HFF-Myc (cell line): ENCODE measurements around the gene PADI3.

Source experiments
- DNase-seq: peaks from one replicate; pipeline ENCODE4 v3.0.0-alpha.2; 2011; ENCODE audit warnings: low read depth; ENCODE audit errors: extremely low read depth
- H3K4me3 ChIP-seq: replicated peaks from 2 replicates; pipeline ENCODE4 v1.5.1; 2011; ENCODE audit warnings: low read depth, mild to moderate bottlenecking, control low read depth, low read length
- TF ChIP-seq, protein P1 (sequence below): IDR thresholded peaks from 2 replicates; pipeline ENCODE4 v1.5.1; 2012; ENCODE audit warnings: mild to moderate bottlenecking, low read depth, low read length, control low read depth; ENCODE audit errors: missing control alignments

The PADI3 gene

GRCh38 chr1:17215545-17215890 is 33.4 kb upstream of the PADI3 start:
- TF ChIP-seq, protein P1, sequence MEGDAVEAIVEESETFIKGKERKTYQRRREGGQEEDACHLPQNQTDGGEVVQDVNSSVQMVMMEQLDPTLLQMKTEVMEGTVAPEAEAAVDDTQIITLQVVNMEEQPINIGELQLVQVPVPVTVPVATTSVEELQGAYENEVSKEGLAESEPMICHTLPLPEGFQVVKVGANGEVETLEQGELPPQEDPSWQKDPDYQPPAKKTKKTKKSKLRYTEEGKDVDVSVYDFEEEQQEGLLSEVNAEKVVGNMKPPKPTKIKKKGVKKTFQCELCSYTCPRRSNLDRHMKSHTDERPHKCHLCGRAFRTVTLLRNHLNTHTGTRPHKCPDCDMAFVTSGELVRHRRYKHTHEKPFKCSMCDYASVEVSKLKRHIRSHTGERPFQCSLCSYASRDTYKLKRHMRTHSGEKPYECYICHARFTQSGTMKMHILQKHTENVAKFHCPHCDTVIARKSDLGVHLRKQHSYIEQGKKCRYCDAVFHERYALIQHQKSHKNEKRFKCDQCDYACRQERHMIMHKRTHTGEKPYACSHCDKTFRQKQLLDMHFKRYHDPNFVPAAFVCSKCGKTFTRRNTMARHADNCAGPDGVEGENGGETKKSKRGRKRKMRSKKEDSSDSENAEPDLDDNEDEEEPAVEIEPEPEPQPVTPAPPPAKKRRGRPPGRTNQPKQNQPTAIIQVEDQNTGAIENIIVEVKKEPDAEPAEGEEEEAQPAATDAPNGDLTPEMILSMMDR: no peak
- no peak overlapping the region for H3K4me3 ChIP-seq
- no peak for DNase-seq

DNA sequence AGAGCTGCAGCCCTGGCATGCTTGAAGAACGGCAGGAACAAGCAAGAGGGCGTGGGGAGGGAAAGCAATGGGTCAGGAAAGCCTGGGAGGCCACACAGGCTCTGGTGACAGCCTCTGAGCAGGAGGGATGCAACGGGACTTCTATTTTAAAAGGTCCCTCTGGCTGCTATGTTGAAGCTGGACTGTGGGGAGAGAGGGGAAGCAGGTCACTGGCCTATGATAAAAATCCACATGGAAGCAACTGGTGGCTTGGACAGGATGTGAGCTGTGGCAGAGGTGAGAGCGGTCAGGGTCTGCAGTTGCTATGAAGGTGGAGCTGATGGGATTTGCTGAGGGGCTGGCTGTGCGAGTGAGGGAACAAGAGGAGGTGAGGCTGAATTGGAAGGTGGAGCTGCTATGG is 32.8 kb upstream of the PADI3 start:
- no peak overlapping the region for H3K4me3 ChIP-seq
- TF ChIP-seq, protein P1: no peak
- no peak for DNase-seq

GRCh38 chr1:17217607-17218006 is 31.3 kb upstream of the PADI3 start:
- TF ChIP-seq, protein P1: no peak
- no peak for DNase-seq
- H3K4me3 ChIP-seq: no peak overlapping the region

- no peak overlapping the region for H3K4me3 ChIP-seq
- TF ChIP-seq, protein P1: no peak
- DNase-seq: no peak
Measured at GRCh38 chr1:17218939-17219338, 30.0 kb upstream of the PADI3 start.

- TF ChIP-seq, protein P1: no peak
- DNase-seq: no peak
- no peak overlapping the region for H3K4me3 ChIP-seq
Measured at GRCh38 chr1:17220287-17220686, 28.6 kb upstream of the PADI3 start.

GRCh38 chr1:17222557-17222956 is 26.3 kb upstream of the PADI3 start:
- no peak overlapping the region for H3K4me3 ChIP-seq
- no peak for DNase-seq
- TF ChIP-seq, protein P1: no peak

GRCh38 chr1:17224434-17224833 is 24.5 kb upstream of the PADI3 start:
- TF ChIP-seq, protein P1: no peak
- DNase-seq: no peak
- no peak overlapping the region for H3K4me3 ChIP-seq
